Naive thymus-derived CD4-positive, alpha-beta T cell (primary cell): ENCODE results near the gene HBA2. TPM values are rescaled to one million over a fixed set of nuclear protein-coding genes. Genes with fewer than 3 reads are reported as not detected.
A peak's percentile ranks its signal among the peaks of the same experiment; 100 is the strongest.

Source experiments
- ATAC-seq: fragments of 150-1000 bp; cut with Tn5 transposase; 2 replicates; pipeline ENCODE4 v1.10.0; 2021; ENCODE audit warnings: mild to moderate bottlenecking, moderate library complexity
- CTCF ChIA-PET: fragments of 350-600 bp; sonication (Branson Sonifier 250); formaldehyde crosslinking; loops from one replicate; lab custom pipeline; 2021; ENCODE audit warnings: antibody characterized with exemption; lab: Charles Lee
- POLR2A ChIA-PET: fragments of 350-600 bp; sonication (Branson Sonifier 250); formaldehyde crosslinking; loops from one replicate; lab custom pipeline; 2021; ENCODE audit warnings: antibody characterized with exemption, inconsistent platforms; lab: Charles Lee
- DNase-seq, 9 donors: peaks; one replicate each; pipeline versions ENCODE4 v3.0.0 to v3.0.0-alpha.2; 2020 to 2022; ENCODE audit warnings: mixed read lengths in 1 of 9
- H3K27ac ChIP-seq: one replicate; pipeline ENCODE4 v1.7.0; 2013; ENCODE audit warnings: mild to moderate bottlenecking, low read depth, low read length, moderate library complexity
- H3K27me3 ChIP-seq, 2 donors: one replicate each; pipeline ENCODE4 v1.7.0; 2013; ENCODE audit warnings: low read length in 2 of 2, mild to moderate bottlenecking in 2 of 2, moderate library complexity in 2 of 2; ENCODE audit not compliant: control insufficient read depth in 2 of 2, insufficient read depth in 2 of 2
- H3K36me3 ChIP-seq, 3 experiments: 1 replicate in 2 of 3; 2 replicates in 1 of 3; pipeline ENCODE4 v1.7.0; 2013; ENCODE audit warnings: low read length in 3 of 3, mild to moderate bottlenecking in 3 of 3, moderate library complexity in 1 of 3; ENCODE audit not compliant: insufficient read depth in 3 of 3, control insufficient read depth in 2 of 3
- H3K4me1 ChIP-seq, 2 donors: one replicate each; pipeline ENCODE4 v1.7.0; 2013; ENCODE audit warnings: low read length in 2 of 2, mild to moderate bottlenecking in 2 of 2, moderate library complexity in 1 of 2; ENCODE audit not compliant: control insufficient read depth in 2 of 2, insufficient read depth in 2 of 2
- H3K4me3 ChIP-seq: 2 replicates; pipeline ENCODE4 v1.7.0; 2013; ENCODE audit warnings: mild to moderate bottlenecking, low read length
- H3K9me3 ChIP-seq, 3 experiments: 1 replicate in 2 of 3; 2 replicates in 1 of 3; pipeline ENCODE4 v1.7.0; 2013; ENCODE audit warnings: low read length in 3 of 3; ENCODE audit not compliant: control insufficient read depth in 2 of 3
- H3K27ac Mint-ChIP-seq, 9 donors: one replicate each; pipeline ENCODE4 v1.8.0; 2020 to 2022; ENCODE audit warnings: mixed read lengths in 9 of 9, mild to moderate bottlenecking in 8 of 9, moderate library complexity in 5 of 9, inconsistent platforms in 2 of 9
- H3K27me3 Mint-ChIP-seq, 5 donors: one replicate each; pipeline ENCODE4 v1.8.0; 2021 to 2022; ENCODE audit warnings: mixed read lengths in 5 of 5, mild to moderate bottlenecking in 1 of 5
- H3K36me3 Mint-ChIP-seq, 5 donors: one replicate each; pipeline ENCODE4 v1.8.0; 2020 to 2022; ENCODE audit warnings: mixed read lengths in 5 of 5, mild to moderate bottlenecking in 3 of 5, inconsistent platforms in 1 of 5
- H3K4me1 Mint-ChIP-seq, 7 donors: one replicate each; pipeline ENCODE4 v1.8.0; 2020 to 2022; ENCODE audit warnings: mixed read lengths in 7 of 7, mild to moderate bottlenecking in 3 of 7, inconsistent platforms in 1 of 7
- H3K4me3 Mint-ChIP-seq, 10 donors: one replicate each; pipeline ENCODE4 v1.8.0; 2020 to 2022; ENCODE audit warnings: mild to moderate bottlenecking in 10 of 10, mixed read lengths in 10 of 10, moderate library complexity in 6 of 10, inconsistent platforms in 2 of 10
- H3K9me3 Mint-ChIP-seq, 11 donors: one replicate each; pipeline ENCODE4 v1.8.0; 2020 to 2022; ENCODE audit warnings: mixed read lengths in 11 of 11, mild to moderate bottlenecking in 4 of 11, inconsistent platforms in 1 of 11, moderate library complexity in 1 of 11
- intact Hi-C, 2 donors: fragments of 100-400 bp; cut with micrococcal nuclease; formaldehyde crosslinking; loops; one replicate each; pipeline ENCODE4 v1.15.1; 2023
- polyA plus RNA-seq, 2 donors: library from polyadenylated mRNA; unstranded; fragments of 300-500 nt; fragmentation: Illumina TruSeq; gene quantifications; one replicate each; pipeline ENCODE4 v1.2.3, GENCODE V29; 2021
- total RNA-seq, 6 experiments: library from RNA in 5 of 6; stranded (reverse) in 5 of 6; gene quantifications; 1 replicate in 5 of 6; 2 replicates in 1 of 6; pipeline ENCODE4 v1.2.3 and lab custom pipeline; 2021 to 2026

HBA2 gene
- total and polyA plus RNA-seq, 7 experiments from 2014 or later, result 0.63 to 10.4 (median 0.91) TPM; not detected in 3

- POLR2A ChIA-PET, result interaction anchor here (0.6 to 1.1 kb wide), 2 partner anchors 8 to 10 kb away, joined by 3 read pairs; no protein-coding TSS in a partner anchor
- H3K9me3 Mint-ChIP-seq, result no peaks in the 10 kb centered on the region
- Histone ChIP-seq H3K9me3 (no peaks in the 10 kb centered on the region), H3K36me3 (peaks cover 7 to 84% (median 22%) of the 10 kb centered on the region in 3 experiments), H3K27me3 (no peaks in the 10 kb centered on the region), H3K27ac (no peak overlapping the region), H3K4me3 (no peak overlapping the region), H3K4me1 (no peaks in the 10 kb centered on the region)
- peak overlapping the region in 1 of 9 donors; percentile 22 for H3K27ac Mint-ChIP-seq
- CTCF ChIA-PET, result interaction anchor here (0.6 kb wide), 1 partner anchor 20 kb away, joined by 3 read pairs; no protein-coding TSS in a partner anchor
- H3K4me3 Mint-ChIP-seq, result no peak overlapping the region
- H3K4me1 Mint-ChIP-seq, result peaks cover 4 to 21% (median 16%) of the 10 kb centered on the region in 7 donors
- H3K27me3 Mint-ChIP-seq, result no peaks in the 10 kb centered on the region
- DNase-seq (no peak), ATAC-seq (no peak)
- peaks cover 7 to 27% (median 12%) of the 10 kb centered on the region in 5 donors for H3K36me3 Mint-ChIP-seq
- intact Hi-C loops, result no loop called here
Observed at GRCh38 chr16:220021-220420, 47.3 kb downstream of the HBA2 start.

Other genes with a start within 250 kb of the HBA2 start
- 10 to 100 TPM in 4 of 5 experiments, 1 to 10 TPM in 1; 8.5 to 45.4 (median 18.9) TPM for gene POLR3K, start 119.3 kb upstream of the HBA2 start, total RNA-seq
- gene POLR3K, start 119.3 kb upstream of the HBA2 start, polyA plus RNA-seq, result 10 to 100 TPM; 20.4 to 28.6 TPM
- 10 to 100 TPM in 4 of 5 experiments, 1 to 10 TPM in 1; 9.8 to 57.4 (median 11.7) TPM for gene SNRNP25, start 119.0 kb upstream of the HBA2 start, total RNA-seq
- 10 to 100 TPM; 20.5 to 21.5 TPM for gene SNRNP25, start 119.0 kb upstream of the HBA2 start, polyA plus RNA-seq
- 1 to 10 TPM in 1 of 5 experiments, under 1 TPM in 1, not detected in 3; 0.66 to 1.6 TPM for gene RHBDF1, start 100.2 kb upstream of the HBA2 start, total RNA-seq
- not detected for gene RHBDF1, start 100.2 kb upstream of the HBA2 start, polyA plus RNA-seq
- 10 to 100 TPM; 17.5 to 59.5 (median 25.4) TPM for gene MPG, start 94.7 kb upstream of the HBA2 start, total RNA-seq
- gene MPG, start 94.7 kb upstream of the HBA2 start, polyA plus RNA-seq, result 10 to 100 TPM; 50.5 to 52.3 TPM
- 10 to 100 TPM; 33.7 to 53.1 (median 38.0) TPM for gene NPRL3, start 34.2 kb upstream of the HBA2 start, total RNA-seq
- 10 to 100 TPM in 1 of 2 donors, 1 to 10 TPM in 1; 9.9 to 19.6 TPM for gene NPRL3, start 34.2 kb upstream of the HBA2 start, polyA plus RNA-seq
- not detected for gene HBZ, start 20.2 kb upstream of the HBA2 start, total RNA-seq
- not detected for gene HBZ, start 20.2 kb upstream of the HBA2 start, polyA plus RNA-seq
- not detected for gene HBM, start 6.9 kb upstream of the HBA2 start, total RNA-seq
- not detected for gene HBM, start 6.9 kb upstream of the HBA2 start, polyA plus RNA-seq
- gene HBA1, start 3.8 kb downstream of the HBA2 start, total RNA-seq, result 10 to 100 TPM in 1 of 5 experiments, 1 to 10 TPM in 2, not detected in 2; 1.1 to 33.5 (median 2.2) TPM
- not detected for gene HBA1, start 3.8 kb downstream of the HBA2 start, polyA plus RNA-seq
- gene HBQ1, start 7.6 kb downstream of the HBA2 start, total RNA-seq, result not detected
- not detected for gene HBQ1, start 7.6 kb downstream of the HBA2 start, polyA plus RNA-seq
- 100 to 1,000 TPM in 4 of 5 experiments, 10 to 100 TPM in 1; 64.7 to 177 (median 154) TPM for gene LUC7L, start 56.6 kb downstream of the HBA2 start, total RNA-seq
- 10 to 100 TPM in 1 of 2 donors, 1 to 10 TPM in 1; 6.9 to 16.3 TPM for gene LUC7L, start 56.6 kb downstream of the HBA2 start, polyA plus RNA-seq
- 10 to 100 TPM; 30.4 to 43.9 (median 32.9) TPM for gene FAM234A, start 61.9 kb downstream of the HBA2 start, total RNA-seq
- gene FAM234A, start 61.9 kb downstream of the HBA2 start, polyA plus RNA-seq, result 10 to 100 TPM; 31.3 to 42.2 TPM
- gene RGS11, start 103.1 kb downstream of the HBA2 start, total RNA-seq, result under 1 TPM in 2 of 5 experiments, not detected in 3; 0.17 to 0.22 TPM
- not detected for gene RGS11, start 103.1 kb downstream of the HBA2 start, polyA plus RNA-seq
- 1 to 10 TPM in 3 of 5 experiments, not detected in 2; 1.2 to 2.1 (median 1.4) TPM for gene ARHGDIG, start 107.7 kb downstream of the HBA2 start, total RNA-seq
- not detected for gene ARHGDIG, start 107.7 kb downstream of the HBA2 start, polyA plus RNA-seq
- under 1 TPM in 1 of 5 experiments, not detected in 4; 0.42 TPM for gene PDIA2, start 110.3 kb downstream of the HBA2 start, total RNA-seq
- not detected for gene PDIA2, start 110.3 kb downstream of the HBA2 start, polyA plus RNA-seq
- 10 to 100 TPM; 25.6 to 45.9 (median 37.5) TPM for gene AXIN1, start 179.8 kb downstream of the HBA2 start, total RNA-seq
- gene AXIN1, start 179.8 kb downstream of the HBA2 start, polyA plus RNA-seq, result 1 to 10 TPM; 1.2 to 2.5 TPM
- gene MRPL28, start 197.7 kb downstream of the HBA2 start, total RNA-seq, result 10 to 100 TPM; 21.9 to 86.2 (median 26.5) TPM
- gene MRPL28, start 197.7 kb downstream of the HBA2 start, polyA plus RNA-seq, result 10 to 100 TPM; 44.1 to 71.7 TPM
- 100 to 1,000 TPM in 1 of 5 experiments, 10 to 100 TPM in 4; 32.2 to 107 (median 89.4) TPM for gene PGAP6, start 209.1 kb downstream of the HBA2 start, total RNA-seq
- 10 to 100 TPM; 17.0 to 52.4 TPM for gene PGAP6, start 209.1 kb downstream of the HBA2 start, polyA plus RNA-seq
- gene NME4, start 224.3 kb downstream of the HBA2 start, total RNA-seq, result 10 to 100 TPM; 40.2 to 58.1 (median 42.9) TPM
- gene NME4, start 224.3 kb downstream of the HBA2 start, polyA plus RNA-seq, result 10 to 100 TPM; 76.7 to 88.6 TPM
- 10 to 100 TPM in 3 of 5 experiments, 1 to 10 TPM in 2; 7.9 to 13.8 (median 11.6) TPM for gene DECR2, start 229.0 kb downstream of the HBA2 start, total RNA-seq
- gene DECR2, start 229.0 kb downstream of the HBA2 start, polyA plus RNA-seq, result 1 to 10 TPM; 7.8 to 7.9 TPM